Measurements from ENCODE around the gene ADNP.

Gene ADNP

GRCh38 chr20:50932016-50932485 is 814 bp upstream of the ADNP start:
- no peak for DNase-seq

DNA sequence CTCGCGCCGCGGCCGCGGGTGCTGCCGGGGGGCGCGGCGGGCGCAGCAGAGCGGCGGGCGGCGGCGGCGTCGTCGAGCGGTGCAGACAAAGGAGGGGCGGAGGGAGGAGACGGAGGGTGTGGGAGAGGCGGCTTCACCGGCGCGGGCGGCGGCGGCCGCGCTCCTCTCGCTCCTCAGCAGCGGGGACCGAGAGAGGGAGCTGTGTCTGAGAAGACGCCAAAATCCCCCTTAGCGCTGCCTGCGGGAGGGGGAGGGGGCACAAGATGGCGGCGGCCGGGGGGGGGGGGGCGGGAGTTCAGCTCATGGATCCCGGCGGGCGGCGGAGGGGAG is 296 bp downstream of the ADNP start:
- no peak for DNase-seq

- DNase-seq = peak; percentile 46
Observed at GRCh38 chr20:50930139-50930975, 880 bp downstream of the ADNP start.

DNA sequence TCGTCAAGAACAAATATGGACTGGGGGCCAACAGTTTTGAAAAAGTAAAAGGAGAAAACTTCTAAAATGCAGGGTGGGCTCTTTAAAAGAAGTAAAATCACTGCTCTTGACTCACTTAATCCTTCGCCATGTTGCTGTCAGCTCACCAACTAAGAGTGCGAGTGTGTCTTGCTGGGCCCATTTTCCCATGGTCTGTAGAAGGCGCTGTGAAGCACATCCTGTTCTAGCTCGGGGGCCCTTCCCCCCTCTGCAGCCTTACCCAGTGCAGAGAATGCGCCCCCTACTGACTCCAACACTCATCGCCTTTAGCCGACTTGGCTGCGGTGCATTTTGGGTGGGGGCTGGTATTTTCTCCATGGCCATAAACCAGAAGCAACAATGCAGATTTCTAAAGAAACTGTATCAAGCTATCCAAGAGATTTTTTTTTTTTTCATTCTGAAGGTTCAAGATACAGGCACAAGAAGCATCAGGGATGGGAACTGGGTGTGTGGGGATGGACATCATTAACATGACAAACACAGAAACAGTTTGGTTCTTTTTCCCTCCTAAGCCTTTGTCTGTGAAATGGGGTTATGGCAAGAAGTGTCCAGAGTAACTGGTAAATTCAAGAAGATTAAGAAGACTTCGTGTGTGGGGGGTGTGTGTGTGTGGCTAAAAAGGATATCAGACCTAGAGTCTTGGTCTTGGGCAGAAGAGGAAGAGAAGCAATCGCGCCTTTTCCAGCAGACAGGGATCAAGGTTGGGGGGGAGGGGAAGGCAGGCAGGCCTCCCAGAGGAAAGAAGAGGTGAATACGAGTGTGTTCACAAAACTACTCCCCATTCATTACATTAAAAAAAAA is 1.7 kb downstream of the ADNP start:
- peak; percentile 93 for DNase-seq

DNA sequence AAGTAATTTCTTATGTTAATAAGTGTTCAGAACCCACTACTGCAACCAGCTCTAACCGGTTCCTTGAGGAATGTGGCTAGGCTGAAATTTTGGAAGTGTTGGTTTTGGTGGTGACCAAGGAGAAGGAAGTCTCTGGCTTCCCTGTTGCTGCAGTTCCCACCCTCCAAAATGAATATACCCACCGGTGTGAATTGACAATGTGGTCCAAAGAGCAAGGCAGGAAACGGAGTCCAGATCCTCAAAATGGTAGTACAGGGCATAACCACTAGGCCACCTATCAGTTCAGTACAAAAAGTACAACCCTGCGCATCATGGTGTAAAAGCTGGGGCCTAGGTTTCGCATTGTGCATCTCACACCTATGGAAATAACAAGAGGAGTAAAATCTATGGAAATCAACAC is 2.8 kb downstream of the ADNP start:
- no peak for DNase-seq

DNA sequence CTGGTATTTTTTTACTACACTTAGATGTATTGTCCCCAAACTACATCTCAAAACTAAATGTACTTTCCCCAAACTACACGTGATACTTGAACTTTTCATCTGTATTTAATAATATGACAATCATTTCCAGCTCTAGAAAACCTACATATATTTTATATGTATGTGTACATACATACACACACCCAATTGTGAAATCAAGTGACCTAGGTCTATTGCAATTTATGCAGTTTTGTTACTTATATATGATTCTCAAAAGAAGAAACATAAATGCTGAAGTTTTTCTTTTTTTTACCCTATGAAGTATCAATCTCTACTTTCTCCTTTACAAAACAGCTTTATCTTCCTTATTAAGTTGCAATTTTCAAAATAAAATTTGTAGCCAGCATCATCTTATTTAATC is 4.7 kb downstream of the ADNP start:
- DNase-seq = no peak

- DNase-seq = no peak
Observed at GRCh38 chr20:50924261-50924920, 6.8 kb downstream of the ADNP start.

GRCh38 chr20:50921803-50922501 is 9.3 kb downstream of the ADNP start:
- no peak for DNase-seq

DNA sequence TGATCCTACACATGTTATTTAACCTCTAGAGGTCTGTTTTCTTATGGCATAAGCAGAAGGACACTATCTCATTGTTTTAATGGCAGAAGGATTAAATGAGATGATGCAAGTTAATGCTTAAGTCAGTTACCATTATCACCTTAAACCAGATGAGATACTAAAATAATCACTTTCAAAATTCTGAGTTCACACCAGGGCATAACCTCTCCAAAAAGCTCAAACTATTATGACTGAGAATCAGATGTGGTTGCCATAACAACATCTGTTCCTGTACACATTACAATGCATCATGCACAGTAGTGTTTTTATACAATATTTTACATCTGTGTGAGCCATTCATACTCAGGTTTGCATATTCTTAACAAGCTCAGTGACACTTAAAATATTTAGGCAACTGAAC is 10.2 kb downstream of the ADNP start:
- no peak for DNase-seq

GRCh38 chr20:50919567-50919966 is 11.7 kb downstream of the ADNP start:
- DNase-seq = peak; percentile 13

GRCh38 chr20:50918403-50918802 is 12.8 kb downstream of the ADNP start:
- no peak for DNase-seq

DNA sequence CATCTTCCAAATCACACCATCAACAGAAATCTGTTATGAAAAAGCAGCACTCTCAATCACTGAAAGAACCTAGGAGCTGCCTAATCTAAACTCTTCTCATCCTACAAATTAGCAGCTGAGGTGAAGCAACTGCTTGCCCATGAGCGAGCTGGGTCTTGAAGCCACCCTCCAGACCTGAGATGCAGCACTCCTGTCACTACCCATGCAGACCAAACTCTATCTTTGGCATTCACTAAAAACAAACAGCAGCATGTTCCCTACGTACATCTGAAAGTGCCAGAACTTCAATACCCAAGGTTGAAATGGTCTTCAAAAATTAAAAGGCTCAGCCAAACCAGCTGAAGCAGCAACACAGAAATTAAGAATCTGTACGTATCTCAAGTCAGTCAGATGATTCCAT is 14.3 kb downstream of the ADNP start:
- no peak for DNase-seq

DNA sequence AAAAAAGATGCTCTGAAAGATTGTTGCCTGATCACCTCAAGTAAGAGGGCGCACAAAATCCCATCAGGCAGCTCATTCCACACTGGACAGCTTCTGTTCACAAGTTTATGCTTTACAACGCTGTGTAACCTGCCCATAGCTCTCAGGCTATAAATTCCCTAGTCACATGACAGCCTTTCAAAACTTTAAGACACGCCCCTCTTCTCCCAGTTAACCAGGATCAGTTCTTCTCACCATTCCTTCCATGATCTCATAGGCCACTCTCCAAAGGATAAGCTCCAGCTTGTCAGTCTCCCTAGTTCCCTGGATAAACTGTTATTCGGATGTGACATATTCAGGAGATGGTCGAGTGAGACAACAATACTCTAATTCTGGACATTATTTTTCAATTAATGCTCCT is 15.0 kb downstream of the ADNP start:
- no peak for DNase-seq

DNA sequence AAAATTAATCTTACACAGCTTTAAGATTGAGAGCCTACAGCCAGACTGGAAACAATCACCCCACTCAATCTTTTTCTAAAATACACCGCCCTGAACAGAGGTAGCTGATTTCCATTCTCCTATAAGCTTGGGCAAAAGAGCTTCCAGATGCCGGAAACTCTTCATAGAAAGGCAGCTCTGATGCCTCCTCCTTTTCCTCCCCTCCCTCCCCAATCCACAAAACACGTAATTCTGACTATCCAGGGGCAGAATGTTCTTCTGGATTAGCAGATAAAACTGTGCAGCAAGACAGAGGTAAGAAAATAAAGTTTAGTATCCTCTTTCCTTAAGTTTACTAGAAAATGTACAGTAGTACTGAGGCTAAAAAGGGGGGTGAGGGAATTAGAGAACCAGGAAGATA is 15.8 kb downstream of the ADNP start:
- no peak for DNase-seq

DNA sequence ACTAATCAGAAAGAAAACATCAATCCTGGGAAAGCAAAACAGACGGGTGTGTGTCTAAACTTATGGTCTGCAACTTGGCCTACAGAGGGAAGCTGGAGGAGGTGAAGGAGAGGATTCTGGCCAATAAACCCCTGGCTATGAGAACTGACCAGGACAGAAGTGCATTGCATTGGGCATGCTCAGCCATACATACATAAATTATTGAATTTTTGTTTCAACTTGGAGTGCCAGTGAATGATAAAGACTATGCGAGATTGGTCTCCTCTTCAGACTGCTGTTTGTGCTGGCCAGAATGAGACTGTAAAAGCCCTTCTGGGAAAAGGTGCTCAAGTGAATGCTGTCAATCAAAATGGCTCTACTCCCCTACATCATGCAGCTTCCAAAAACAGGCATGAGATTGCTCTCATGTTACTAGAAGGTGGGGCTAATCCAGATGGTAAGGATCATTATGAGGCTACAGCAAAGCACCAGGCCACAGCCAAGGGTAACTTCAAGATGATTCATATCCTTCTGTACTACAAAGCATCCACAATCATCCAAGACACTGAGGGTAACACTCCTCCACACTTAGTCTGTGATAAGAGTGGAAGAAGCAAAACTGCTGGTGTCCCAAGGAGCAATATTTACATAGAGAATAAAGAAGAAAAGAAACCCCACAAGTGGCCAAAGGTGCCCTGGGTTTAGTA is 17.4 kb downstream of the ADNP start:
- DNase-seq = peak; percentile 28

GRCh38 chr20:50911716-50912115 is 19.5 kb downstream of the ADNP start:
- DNase-seq = no peak

- DNase-seq = no peak
Observed at GRCh38 chr20:50911030-50911429, 20.2 kb downstream of the ADNP start.

DNA sequence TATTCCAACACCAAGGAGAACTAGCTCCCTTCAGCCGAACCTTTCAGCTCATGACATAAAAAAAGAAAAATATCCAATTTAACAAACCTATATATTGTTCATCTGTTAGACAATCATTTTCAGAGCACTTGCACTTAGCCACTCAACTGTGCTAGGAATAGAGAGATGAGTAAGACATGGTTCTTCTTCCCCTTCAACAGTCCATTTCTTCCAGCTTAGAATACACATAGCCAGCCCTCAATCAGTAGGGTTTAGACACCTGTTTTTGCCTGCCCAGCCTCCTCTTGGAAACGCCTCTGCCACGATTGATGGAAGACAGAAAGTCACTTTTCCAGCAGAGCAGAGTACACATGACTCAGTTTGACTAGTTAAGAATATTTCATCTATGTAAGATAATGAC is 21.8 kb downstream of the ADNP start:
- no peak for DNase-seq

- no peak for DNase-seq
Observed at GRCh38 chr20:50904067-50904570, 27.1 kb downstream of the ADNP start.

DNA sequence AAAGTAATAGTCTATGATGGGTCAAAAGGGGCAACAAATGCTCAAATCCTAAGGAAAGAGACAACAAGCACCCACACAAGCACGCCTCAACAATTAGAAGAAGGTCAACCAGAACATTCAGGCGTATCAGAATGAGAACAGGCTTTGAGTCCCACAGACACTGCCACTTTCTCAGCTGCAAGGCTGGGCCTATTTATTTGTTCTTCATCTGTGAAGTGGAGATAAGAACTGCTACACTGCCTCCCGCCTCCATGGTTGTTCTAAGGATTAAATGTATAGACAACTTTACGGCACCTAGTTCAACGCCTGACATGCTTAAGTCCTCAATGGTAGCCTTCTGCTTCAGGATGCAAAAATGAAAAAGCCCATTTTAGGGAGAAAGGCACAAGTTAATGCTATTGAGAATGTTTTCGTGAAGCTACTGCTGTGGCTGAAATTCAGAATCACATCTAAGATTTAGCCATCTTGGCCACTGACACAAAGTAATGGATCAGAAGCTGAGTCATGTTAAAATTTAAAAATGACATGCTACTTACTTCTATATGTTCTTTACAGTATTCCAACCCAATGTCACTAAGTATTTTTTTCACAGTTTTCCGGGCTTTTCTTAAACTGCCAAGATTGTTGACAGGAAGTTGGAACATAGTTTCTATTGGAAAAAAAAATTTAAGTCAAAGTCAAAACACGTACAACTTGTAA is 27.7 kb downstream of the ADNP start:
- no peak for DNase-seq

DNA sequence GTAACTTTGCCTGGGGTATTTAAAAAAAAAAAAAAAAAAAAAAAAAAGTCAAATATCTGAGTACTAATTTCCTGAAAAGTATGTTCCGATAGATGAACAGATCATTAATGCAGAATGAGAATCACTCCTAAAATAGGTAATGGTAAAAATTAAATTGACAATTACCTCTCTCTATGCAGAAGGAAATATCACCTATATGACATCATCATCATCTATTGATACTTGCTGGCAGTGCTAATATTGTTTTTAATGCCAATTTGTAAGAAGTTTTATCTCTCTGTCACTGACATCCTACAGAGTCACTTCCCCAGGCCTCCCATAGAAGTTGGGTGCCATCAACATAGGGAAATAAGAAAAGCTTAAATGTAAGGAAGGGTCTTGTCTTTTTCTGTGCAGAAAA is 29.9 kb downstream of the ADNP start:
- no peak for DNase-seq

DNA sequence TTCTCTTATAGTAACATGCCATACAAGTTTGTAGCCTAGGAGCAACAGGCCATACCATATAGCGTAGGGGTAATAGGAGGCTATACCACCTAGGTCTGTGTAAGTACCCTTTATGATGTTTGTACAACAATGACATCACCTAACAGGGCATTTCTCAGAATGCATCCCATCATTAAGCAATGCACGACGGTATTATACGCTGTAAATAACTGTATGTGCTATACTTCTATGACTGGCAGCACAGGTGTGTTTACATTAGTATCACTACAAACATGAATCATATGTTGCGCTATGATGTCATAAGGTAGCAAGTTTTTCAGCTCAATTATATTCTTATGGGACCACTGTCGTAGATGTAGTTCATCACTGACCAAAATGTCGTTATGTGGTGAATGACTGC is 31.0 kb downstream of the ADNP start:
- DNase-seq = no peak

All from CD4-positive, alpha-beta T cell treated with Interleukin-17A for 4 hours (primary cell).